Keratinocyte (primary cell): ENCODE data around the gene TRIM67.

Experiments
- CTCF ChIP-seq, 3 experiments: IDR thresholded peaks in 1 of 3; conservative IDR thresholded peaks in 1 of 3; optimal IDR thresholded peaks in 1 of 3; 2 replicates in 2 of 3; 3 replicates in 1 of 3; pipeline versions ENCODE3 to v1.5.1; 2011; ENCODE audit warnings: low read length in 3 of 3, mild to moderate bottlenecking in 3 of 3, moderate library complexity in 2 of 3, control low read depth in 1 of 3, inconsistent platforms in 1 of 3; ENCODE audit not compliant: insufficient read depth in 2 of 3; ENCODE audit errors: extremely low read depth in 1 of 3
- EZH2 ChIP-seq: IDR thresholded peaks from one replicate; pipeline ENCODE4 v1.6.1; 2012; ENCODE audit warnings: inconsistent platforms, mild to moderate bottlenecking, low read length, moderate library complexity

- TF ChIP-seq CTCF (optimal IDR thresholded peaks at IDR 0.05 in 1 of 3, IDR thresholded peaks at IDR 0.05 in 1 of 3, conservative IDR thresholded peaks at IDR 0.05 in 1 of 3; ENCODE audit: extremely low read depth in 1 of 3, insufficient read depth in 2 of 3, low read length in 3 of 3): no peak
- no peak for TF ChIP-seq EZH2
Observed at GRCh38 chr1:231215681-231216385, 54.0 kb downstream of the TRIM67 start.
